ENCODE results near the gene CCDC149.
"Not testable (repeated sequence)": the region's sequence is repeated elsewhere in the genome, so short reads cannot be mapped to it uniquely, and the experiment has no call there.

CCDC149 gene

DNA sequence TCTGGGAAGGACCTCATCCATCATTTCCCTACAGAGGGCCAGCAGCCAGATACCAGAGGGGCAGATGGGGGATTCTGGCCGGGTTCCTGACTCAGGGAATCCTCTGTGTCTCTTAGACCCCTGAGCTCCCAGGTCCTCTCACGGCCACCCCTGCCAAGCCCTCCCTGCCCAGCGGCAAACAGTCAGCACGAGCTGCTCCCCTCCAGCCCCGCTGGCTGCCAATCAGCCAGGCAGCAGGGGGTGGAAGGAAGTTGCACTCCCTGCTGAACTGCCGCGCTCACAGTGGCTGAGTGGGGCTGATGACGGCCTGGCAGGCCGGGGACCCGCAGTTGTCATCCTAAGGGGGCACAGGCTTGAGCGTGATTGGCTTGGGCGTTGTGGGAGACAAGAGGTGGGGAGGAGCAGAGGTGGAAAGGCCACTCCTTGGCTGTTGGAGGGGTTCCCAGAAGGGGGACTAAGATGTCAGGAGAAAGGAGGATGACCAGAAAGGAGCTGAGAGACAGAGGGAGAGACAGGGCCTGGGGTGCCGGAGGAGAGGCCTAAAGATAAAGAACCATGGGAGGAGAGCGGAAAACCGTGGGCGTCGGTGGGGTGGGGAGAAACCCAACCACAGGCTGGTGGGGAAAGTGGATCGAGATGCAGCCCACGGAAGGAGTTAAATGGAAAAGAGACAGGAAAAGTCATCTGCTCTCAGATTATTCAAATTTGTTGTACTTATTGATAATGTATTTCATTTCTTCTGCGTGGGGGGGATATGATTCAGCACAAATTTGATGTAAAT, 4.4 kb upstream of the CCDC149 start:
- CTCF ChIA-PET: interaction anchor here (1.1 kb wide), 1 partner anchor 13 kb away, joined by 4 read pairs; no protein-coding TSS in a partner anchor

DNA sequence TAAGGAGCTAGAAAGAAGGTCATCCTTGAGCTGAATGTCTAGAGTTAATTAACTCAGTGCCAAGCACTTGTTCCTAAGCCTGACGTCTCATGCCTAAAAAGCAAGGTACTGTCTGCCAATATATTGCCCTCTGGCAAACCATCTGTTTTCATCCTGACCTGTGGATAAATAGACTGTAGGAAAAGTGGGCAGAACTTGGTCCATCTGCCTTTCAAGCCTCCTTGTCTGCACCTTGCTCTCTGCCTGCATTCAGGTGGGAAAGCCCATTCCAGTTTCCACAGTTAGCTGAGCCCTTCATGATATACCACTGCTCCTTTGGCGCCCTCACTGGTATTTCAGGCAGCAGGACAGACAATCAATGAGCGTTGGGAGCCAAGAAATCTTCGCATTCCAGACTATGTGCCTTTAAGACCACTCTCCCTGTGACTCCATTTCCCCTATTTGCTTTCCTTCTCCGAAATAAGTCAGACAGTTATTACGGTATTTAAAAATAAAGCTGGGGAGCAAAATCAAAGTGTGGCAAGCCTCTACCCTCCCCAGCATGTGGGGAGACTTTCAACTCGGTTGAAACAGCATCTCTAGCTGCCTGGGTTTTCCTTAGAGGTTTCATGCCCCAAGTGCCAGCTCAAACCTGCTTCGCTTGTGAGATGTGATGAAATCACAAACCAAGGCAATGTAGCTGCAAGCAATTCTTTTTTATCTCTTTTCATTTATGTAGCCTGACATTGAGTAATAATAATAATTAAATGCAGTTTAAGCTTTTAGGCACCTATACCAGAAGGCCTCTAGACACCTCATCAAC, 2.5 kb upstream of the CCDC149 start:
- no peak overlapping the region for H3K4me3 ChIP-seq (ENCODE audit: control insufficient read depth in 1 of 7, extremely low read depth in 1 of 7, insufficient read depth in 4 of 7, low read depth in 2 of 7, low read length in 6 of 7)
- DNase-seq: peak in 2 of 3 donors; percentile 6 to 9
- peaks cover 2 to 11% (median 6%) of the 10 kb centered on the region in 4 experiments for H3K4me1 ChIP-seq (ENCODE audit: control extremely low read depth in 1 of 4, control insufficient read depth in 4 of 4, insufficient read depth in 4 of 4, low read length in 3 of 4)
- H3K9me3 ChIP-seq (ENCODE audit: control extremely low read depth in 1 of 5, control insufficient read depth in 4 of 5, insufficient read depth in 2 of 5, low read depth in 1 of 5, low read length in 4 of 5): peaks cover 0 to 6% (median under 1%) of the 10 kb centered on the region in 5 experiments
- ChIA-PET POLR2A (no interaction called here), CTCF (interaction anchor here (0.5 to 1.5 kb wide), 5 partner anchors 9 to 156 kb away, joined by 3 to 7 read pairs (median 3); no protein-coding TSS in a partner anchor)
- H3K27ac ChIP-seq (ENCODE audit: insufficient read depth in 1 of 2, low read depth in 1 of 2, low read length in 2 of 2, poor library complexity in 1 of 2, severe bottlenecking in 2 of 2): no peak overlapping the region
- WGBS (ENCODE audit: insufficient coverage): 89% methylated on average over 7 of the region's 8 CpGs
- H3K36me3 ChIP-seq (ENCODE audit: control insufficient read depth in 4 of 4, insufficient read depth in 4 of 4, low read length in 3 of 4): peaks cover 0 to 3% (median 0%) of the 10 kb centered on the region in 4 experiments
- peaks cover 0 to 9% (median 0%) of the 10 kb centered on the region in 5 experiments for H3K27me3 ChIP-seq (replicated peaks in 2 of 5; ENCODE audit: control insufficient read depth in 4 of 5, insufficient read depth in 5 of 5, low read length in 4 of 5)

More for the DNA sequence above, 4.4 kb upstream of the CCDC149 start:
- no peak for DNase-seq
- POLR2A ChIA-PET: no interaction called here
- no peaks in the 10 kb centered on the region for H3K36me3 ChIP-seq (ENCODE audit: control insufficient read depth in 4 of 4, insufficient read depth in 4 of 4, low read length in 3 of 4)
- WGBS (ENCODE audit: insufficient coverage): 73% methylated on average over 8 of the region's 20 CpGs
- no peak overlapping the region for H3K4me3 ChIP-seq (ENCODE audit: control insufficient read depth in 1 of 7, extremely low read depth in 1 of 7, insufficient read depth in 4 of 7, low read depth in 2 of 7, low read length in 6 of 7)
- H3K9me3 ChIP-seq (ENCODE audit: control extremely low read depth in 1 of 5, control insufficient read depth in 4 of 5, insufficient read depth in 2 of 5, low read depth in 1 of 5, low read length in 4 of 5): peaks cover 0 to 8% (median 3%) of the 10 kb centered on the region in 5 experiments
- H3K4me1 ChIP-seq (ENCODE audit: control extremely low read depth in 1 of 4, control insufficient read depth in 4 of 4, insufficient read depth in 4 of 4, low read length in 3 of 4): peaks cover 2 to 5% (median 4%) of the 10 kb centered on the region in 4 experiments
- no peak overlapping the region for H3K27ac ChIP-seq (ENCODE audit: insufficient read depth in 1 of 2, low read depth in 1 of 2, low read length in 2 of 2, poor library complexity in 1 of 2, severe bottlenecking in 2 of 2)
- H3K27me3 ChIP-seq (replicated peaks in 2 of 5; ENCODE audit: control insufficient read depth in 4 of 5, insufficient read depth in 5 of 5, low read length in 4 of 5): peaks cover 0 to 9% (median 0%) of the 10 kb centered on the region in 5 experiments

- Histone ChIP-seq H3K4me3 (ENCODE audit: control insufficient read depth in 1 of 7, extremely low read depth in 1 of 7, insufficient read depth in 4 of 7, low read depth in 2 of 7, low read length in 6 of 7) (no peak overlapping the region), H3K27ac (ENCODE audit: insufficient read depth in 1 of 2, low read depth in 1 of 2, low read length in 2 of 2, poor library complexity in 1 of 2, severe bottlenecking in 2 of 2) (no peak overlapping the region), H3K4me1 (ENCODE audit: control extremely low read depth in 1 of 4, control insufficient read depth in 4 of 4, insufficient read depth in 4 of 4, low read length in 3 of 4) (peaks cover 2 to 11% (median 6%) of the 10 kb centered on the region in 4 experiments), H3K36me3 (ENCODE audit: control insufficient read depth in 4 of 4, insufficient read depth in 4 of 4, low read length in 3 of 4) (peaks cover 0 to 11% (median 0%) of the 10 kb centered on the region in 4 experiments), H3K27me3 (replicated peaks in 2 of 5; ENCODE audit: control insufficient read depth in 4 of 5, insufficient read depth in 5 of 5, low read length in 4 of 5) (peaks cover 0 to 9% (median 0%) of the 10 kb centered on the region in 5 experiments), H3K9me3 (ENCODE audit: control extremely low read depth in 1 of 5, control insufficient read depth in 4 of 5, insufficient read depth in 2 of 5, low read depth in 1 of 5, low read length in 4 of 5) (peaks cover 0 to 7% (median 2%) of the 10 kb centered on the region in 5 experiments)
- DNase-seq: no peak
- CTCF ChIA-PET: interaction anchor here (0.5 to 1.5 kb wide), 4 partner anchors 10 to 157 kb away, joined by 3 to 7 read pairs (median 3); no protein-coding TSS in a partner anchor
- WGBS (ENCODE audit: insufficient coverage): 90% methylated on average over 2 of the region's 6 CpGs
- POLR2A ChIA-PET: no interaction called here
Observed at GRCh38 chr4:24914460-24914859, 1.6 kb upstream of the CCDC149 start.

DNA sequence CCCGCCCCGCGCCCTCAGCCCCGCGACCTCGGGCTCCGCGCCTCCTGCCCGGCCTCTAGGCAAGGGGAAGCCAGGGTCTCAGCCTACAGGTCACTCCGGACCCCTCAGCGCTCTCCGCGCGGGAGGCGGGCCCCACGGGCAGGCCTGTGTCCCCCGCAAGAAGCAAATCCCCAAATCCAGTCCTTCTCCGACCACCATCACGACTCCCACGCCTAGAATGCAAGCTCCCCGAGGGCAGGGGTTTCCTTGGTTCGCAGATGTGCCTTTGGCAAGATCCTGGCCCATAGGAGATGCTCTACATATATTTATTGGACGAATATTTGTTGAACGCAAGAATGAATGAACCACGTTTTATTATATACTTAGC, 260 bp upstream of the CCDC149 start:
- H3K4me3 ChIP-seq (ENCODE audit: control insufficient read depth in 1 of 7, extremely low read depth in 1 of 7, insufficient read depth in 4 of 7, low read depth in 2 of 7, low read length in 6 of 7): peak overlapping the region; percentile 42 to 76 (median 61)
- ChIA-PET CTCF (no interaction called here), POLR2A (no interaction called here)
- H3K27me3 ChIP-seq (replicated peaks in 2 of 5; ENCODE audit: control insufficient read depth in 4 of 5, insufficient read depth in 5 of 5, low read length in 4 of 5): peaks cover 0 to 9% (median 0%) of the 10 kb centered on the region in 5 experiments
- H3K27ac ChIP-seq (ENCODE audit: insufficient read depth in 1 of 2, low read depth in 1 of 2, low read length in 2 of 2, poor library complexity in 1 of 2, severe bottlenecking in 2 of 2): no peak overlapping the region
- peak in 1 of 3 donors; percentile 3 for DNase-seq
- H3K36me3 ChIP-seq (ENCODE audit: control insufficient read depth in 4 of 4, insufficient read depth in 4 of 4, low read length in 3 of 4): peaks cover 0 to 15% (median 1%) of the 10 kb centered on the region in 4 experiments
- peaks cover 2 to 11% (median 6%) of the 10 kb centered on the region in 4 experiments for H3K4me1 ChIP-seq (ENCODE audit: control extremely low read depth in 1 of 4, control insufficient read depth in 4 of 4, insufficient read depth in 4 of 4, low read length in 3 of 4)
- H3K9me3 ChIP-seq (ENCODE audit: control extremely low read depth in 1 of 5, control insufficient read depth in 4 of 5, insufficient read depth in 2 of 5, low read depth in 1 of 5, low read length in 4 of 5): peaks cover 0 to 14% (median 2%) of the 10 kb centered on the region in 5 experiments
- WGBS (ENCODE audit: insufficient coverage): 13% methylated on average over 14 of the region's 25 CpGs

DNA sequence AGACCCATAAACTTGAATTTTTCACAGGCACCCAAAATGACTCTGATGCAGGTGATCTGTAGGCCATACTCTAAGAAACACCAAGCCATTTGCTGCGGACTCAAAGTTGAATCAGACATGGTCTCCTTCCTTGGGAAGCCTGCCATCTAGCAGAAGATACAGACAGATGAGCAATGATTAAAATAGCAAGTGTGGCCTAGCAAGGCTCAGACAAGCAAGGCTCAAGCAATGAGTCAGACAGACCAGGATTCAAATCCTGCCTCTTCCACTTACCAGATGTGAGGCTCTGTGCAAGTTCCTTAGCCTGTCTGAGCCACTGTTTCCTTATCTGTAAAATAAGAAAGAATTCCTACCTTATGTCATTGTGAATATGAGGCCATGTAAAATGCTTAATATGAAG, 2.3 kb downstream of the CCDC149 start:
- WGBS (ENCODE audit: insufficient coverage): 100% methylated on average over 1 of the region's 1 CpG
- H3K4me1 ChIP-seq (ENCODE audit: control extremely low read depth in 1 of 4, control insufficient read depth in 4 of 4, insufficient read depth in 4 of 4, low read length in 3 of 4): peaks cover 2 to 11% (median 6%) of the 10 kb centered on the region in 4 experiments
- CTCF ChIA-PET: no interaction called here
- no peak overlapping the region for H3K27ac ChIP-seq (ENCODE audit: insufficient read depth in 1 of 2, low read depth in 1 of 2, low read length in 2 of 2, poor library complexity in 1 of 2, severe bottlenecking in 2 of 2)
- no peak for DNase-seq
- peaks cover 0 to 6% (median 0%) of the 10 kb centered on the region in 5 experiments for H3K27me3 ChIP-seq (replicated peaks in 2 of 5; ENCODE audit: control insufficient read depth in 4 of 5, insufficient read depth in 5 of 5, low read length in 4 of 5)
- H3K36me3 ChIP-seq (ENCODE audit: control insufficient read depth in 4 of 4, insufficient read depth in 4 of 4, low read length in 3 of 4): peaks cover 0 to 15% (median 3%) of the 10 kb centered on the region in 4 experiments
- POLR2A ChIA-PET: no interaction called here
- H3K9me3 ChIP-seq (ENCODE audit: control extremely low read depth in 1 of 5, control insufficient read depth in 4 of 5, insufficient read depth in 2 of 5, low read depth in 1 of 5, low read length in 4 of 5): peaks cover 0 to 14% (median 2%) of the 10 kb centered on the region in 5 experiments
- no peak overlapping the region for H3K4me3 ChIP-seq (ENCODE audit: control insufficient read depth in 1 of 7, extremely low read depth in 1 of 7, insufficient read depth in 4 of 7, low read depth in 2 of 7, low read length in 6 of 7)

DNA sequence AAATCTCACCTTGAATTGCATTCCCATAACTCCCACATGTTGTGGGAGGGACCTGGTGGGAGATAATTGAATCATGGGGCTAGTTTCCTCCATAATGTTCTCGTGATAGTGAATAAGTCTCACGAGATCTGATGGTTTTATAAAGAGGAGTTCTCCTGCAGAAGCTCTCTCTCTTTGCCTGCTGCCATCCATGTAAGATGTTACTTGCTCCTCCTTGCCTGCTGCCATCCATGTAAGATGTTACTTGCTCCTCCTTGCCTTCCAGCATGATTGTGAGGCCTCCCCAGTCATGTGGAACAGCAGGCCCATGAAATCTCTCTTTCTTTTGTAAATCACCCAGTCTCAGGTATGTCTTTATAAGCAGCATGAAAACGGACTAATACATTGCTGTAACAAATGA, 3.2 kb downstream of the CCDC149 start:
- H3K4me3 ChIP-seq (ENCODE audit: control insufficient read depth in 1 of 7, extremely low read depth in 1 of 7, insufficient read depth in 4 of 7, low read depth in 2 of 7, low read length in 6 of 7): peak overlapping the region in 1 of 7 experiments; percentile 6
- H3K27ac ChIP-seq (ENCODE audit: insufficient read depth in 1 of 2, low read depth in 1 of 2, low read length in 2 of 2, poor library complexity in 1 of 2, severe bottlenecking in 2 of 2); DNase-seq; POLR2A ChIA-PET; CTCF ChIA-PET; H3K27me3 ChIP-seq (replicated peaks in 2 of 5; ENCODE audit: control insufficient read depth in 4 of 5, insufficient read depth in 5 of 5, low read length in 4 of 5): not testable (repeated sequence)
- H3K9me3 ChIP-seq (ENCODE audit: control extremely low read depth in 1 of 5, control insufficient read depth in 4 of 5, insufficient read depth in 2 of 5, low read depth in 1 of 5, low read length in 4 of 5): peaks cover 0 to 14% (median 2%) of the 10 kb centered on the region in 5 experiments
- peaks cover 0 to 15% (median 3%) of the 10 kb centered on the region in 4 experiments for H3K36me3 ChIP-seq (ENCODE audit: control insufficient read depth in 4 of 4, insufficient read depth in 4 of 4, low read length in 3 of 4)
- peaks cover 2 to 11% (median 6%) of the 10 kb centered on the region in 4 experiments for H3K4me1 ChIP-seq (ENCODE audit: control extremely low read depth in 1 of 4, control insufficient read depth in 4 of 4, insufficient read depth in 4 of 4, low read length in 3 of 4)
- WGBS (ENCODE audit: insufficient coverage): 100% methylated on average over 3 of the region's 3 CpGs
